PC-3 (cell line): ENCODE results near the gene GPC4. TPM values are rescaled to one million over a fixed set of nuclear protein-coding genes. Genes with fewer than 3 reads are reported as not detected.
"Not testable (repeated sequence)": the region's sequence is repeated elsewhere in the genome, so short reads cannot be mapped to it uniquely, and the experiment has no call there.

Source experiments
- ATAC-seq: fragments of 200-7000 bp; cut with Tn5 transposase; 2 replicates; pipeline ENCODE4 v1.9.1; 2020; ENCODE audit warnings: mild to moderate bottlenecking, moderate library complexity
- BruUV-seq: library from RNA; stranded (reverse); fragments of 400-500 nt; replicated peaks from 2 replicates; lab custom pipeline; 2021; lab: Mats Ljungman, UMichigan
- CTCF ChIA-PET: fragments of 300-600 bp; sonication (Branson Sonifier 250); formaldehyde crosslinking; loops from one replicate; lab custom pipeline; 2022; ENCODE audit warnings: antibody characterized with exemption; lab: Charles Lee
- POLR2A ChIA-PET: fragments of 300-600 bp; sonication (Branson Sonifier 250); formaldehyde crosslinking; loops from one replicate; lab custom pipeline; 2022; ENCODE audit warnings: antibody characterized with exemption; ENCODE audit not compliant: unreplicated experiment; lab: Charles Lee
- DNase-seq: peaks from one replicate; pipeline ENCODE4 v3.0.0-alpha.2; 2015
- H2AFZ ChIP-seq: fragments of 300-600 bp; sonication (generic); 2 replicates; pipeline ENCODE4 v1.6.0; 2016; ENCODE audit warnings: antibody characterized with exemption, low read length
- H3F3A ChIP-seq: fragments of 300-600 bp; sonication (generic); one replicate; pipeline ENCODE4 v1.6.0; 2017; ENCODE audit warnings: antibody characterized with exemption, low read length, control low read depth, mild to moderate bottlenecking; ENCODE audit not compliant: unreplicated experiment
- H3K27ac ChIP-seq: fragments of 300-600 bp; sonication (generic); 2 replicates; pipeline ENCODE4 v1.5.1; 2016; ENCODE audit warnings: mild to moderate bottlenecking, low read length
- H3K27me3 ChIP-seq: fragments of 300-600 bp; sonication (generic); 2 replicates; pipeline ENCODE4 v1.6.1; 2016; ENCODE audit warnings: low read length, mixed read lengths
- H3K36me3 ChIP-seq: fragments of 300-600 bp; sonication (generic); 2 replicates; pipeline ENCODE4 v1.6.1; 2016; ENCODE audit warnings: low read depth, mixed run types, low read length, mixed read lengths
- H3K4me1 ChIP-seq: fragments of 300-600 bp; sonication (generic); 2 replicates; pipeline ENCODE4 v1.5.1; 2016; ENCODE audit warnings: low read length; ENCODE audit not compliant: insufficient read depth
- H3K4me2 ChIP-seq: fragments of 300-600 bp; sonication (generic); 2 replicates; pipeline ENCODE4 v1.6.0; 2016; ENCODE audit warnings: low read length
- H3K4me3 ChIP-seq: fragments of 300-600 bp; sonication (generic); 2 replicates; pipeline ENCODE4 v1.5.1; 2016; ENCODE audit warnings: mild to moderate bottlenecking, low read length, mixed read lengths
- H3K79me2 ChIP-seq: fragments of 300-600 bp; sonication (generic); 2 replicates; pipeline ENCODE4 v1.6.1; 2017; ENCODE audit warnings: low read length, mixed read lengths
- H3K9ac ChIP-seq: fragments of 300-600 bp; sonication (generic); 2 replicates; pipeline ENCODE4 v1.6.0; 2016; ENCODE audit warnings: mild to moderate bottlenecking, low read length
- H3K9me2 ChIP-seq: fragments of 300-600 bp; sonication (generic); replicated peaks from 2 replicates; pipeline ENCODE4 v1.6.1; 2016; ENCODE audit warnings: mixed run types, low read length, mixed read lengths
- H3K9me3 ChIP-seq: fragments of 300-600 bp; sonication (generic); 2 replicates; pipeline ENCODE4 v1.6.1; 2016; ENCODE audit warnings: low read length, mixed read lengths
- H4K20me1 ChIP-seq: fragments of 300-600 bp; sonication (generic); 2 replicates; pipeline ENCODE4 v1.6.1; 2016; ENCODE audit warnings: low read length, mixed read lengths
- CTCF ChIP-seq: fragments of 300-600 bp; sonication (generic); conservative IDR thresholded peaks from 2 replicates; pipeline ENCODE4 v1.5.1; 2017; ENCODE audit warnings: antibody characterized with exemption, low read depth, mild to moderate bottlenecking, low read length
- EZH2 ChIP-seq: fragments of 300-600 bp; sonication (generic); IDR thresholded peaks from one replicate; pipeline ENCODE4 v1.6.1; 2017; ENCODE audit warnings: antibody characterized with exemption, mild to moderate bottlenecking, low read length; ENCODE audit not compliant: unreplicated experiment
- EZH2phosphoT487 ChIP-seq: fragments of 300-600 bp; sonication (generic); IDR thresholded peaks from 2 replicates; pipeline ENCODE4 v1.6.1; 2018; ENCODE audit warnings: mild to moderate bottlenecking, antibody characterized with exemption, low read length, borderline replicate concordance
- intact Hi-C: fragments of 100-400 bp; cut with micrococcal nuclease; formaldehyde crosslinking; loops from 2 replicates; pipeline ENCODE4 v1.9.0; 2023
- total RNA-seq: library from RNA; depleted of rRNA; stranded (reverse); fragments of >200 nt; gene quantifications from 2 replicates; pipeline ENCODE4 v1.2.3, GENCODE V29; 2014

GPC4 gene
- total RNA-seq, 1 experiment from 2014 or later, result 4.0 TPM

GRCh38 chrX:133287860-133288259 is 127.4 kb downstream of the GPC4 start:
- no peaks in the 10 kb centered on the region for H3K9me2 ChIP-seq
- H3K4me2 ChIP-seq, result no peak overlapping the region
- no peak overlapping the region for H2AFZ ChIP-seq
- H4K20me1 ChIP-seq, result no peaks in the 10 kb centered on the region
- CTCF ChIA-PET, result no interaction called here
- no TSS peak for BruUV-seq
- TF ChIP-seq EZH2phosphoT487 (no peak), EZH2 (no peak), CTCF (no peak)
- POLR2A ChIA-PET, result no interaction called here
- no peaks in the 10 kb centered on the region for H3K27me3 ChIP-seq
- no peaks in the 10 kb centered on the region for H3K36me3 ChIP-seq
- H3K9ac ChIP-seq, result no peak overlapping the region
- intact Hi-C loops, result no loop called here
- no peak overlapping the region for H3K27ac ChIP-seq
- no peak overlapping the region for H3K4me3 ChIP-seq
- ATAC-seq (no peak), DNase-seq (no peak)
- H3K4me1 ChIP-seq, result no peaks in the 10 kb centered on the region
- H3K79me2 ChIP-seq, result no peaks in the 10 kb centered on the region
- H3F3A ChIP-seq, result no peaks in the 10 kb centered on the region
- H3K9me3 ChIP-seq, result no peaks in the 10 kb centered on the region

GRCh38 chrX:133285341-133285740 is 129.9 kb downstream of the GPC4 start:
- no peak for ATAC-seq
- ChIA-PET CTCF (no interaction called here), POLR2A (no interaction called here)
- TF ChIP-seq EZH2phosphoT487 (no peak), CTCF (no peak), EZH2 (no peak)
- H3K4me3 ChIP-seq, result no peak overlapping the region
- H4K20me1 ChIP-seq, result no peaks in the 10 kb centered on the region
- H3K79me2 ChIP-seq, result no peaks in the 10 kb centered on the region
- H3K27me3 ChIP-seq, result no peaks in the 10 kb centered on the region
- no peak overlapping the region for H3K9ac ChIP-seq
- H3K9me3 ChIP-seq, result no peaks in the 10 kb centered on the region
- H3K36me3 ChIP-seq, result no peaks in the 10 kb centered on the region
- no peak overlapping the region for H3K4me2 ChIP-seq
- H3K9me2 ChIP-seq, result no peaks in the 10 kb centered on the region
- BruUV-seq, result no TSS peak
- DNase-seq, result no peak
- H3K27ac ChIP-seq, result no peak overlapping the region
- intact Hi-C loops, result no loop called here
- no peak overlapping the region for H2AFZ ChIP-seq
- H3F3A ChIP-seq, result no peaks in the 10 kb centered on the region
- H3K4me1 ChIP-seq, result no peaks in the 10 kb centered on the region

- H3K9ac ChIP-seq, H4K20me1 ChIP-seq, H3F3A ChIP-seq, H3K36me3 ChIP-seq, CTCF ChIA-PET, H3K9me3 ChIP-seq, BruUV-seq, H3K4me2 ChIP-seq, H3K4me3 ChIP-seq, H3K27me3 ChIP-seq, POLR2A ChIA-PET, H2AFZ ChIP-seq, ATAC-seq, H3K27ac ChIP-seq, DNase-seq, H3K79me2 ChIP-seq, H3K9me2 ChIP-seq, intact Hi-C loops, H3K4me1 ChIP-seq: not testable (repeated sequence)
Observed at GRCh38 chrX:133279112-133279730, 136.1 kb downstream of the GPC4 start.
